HEK293 (cell line): ENCODE measurements around the gene PLSCR5.
A peak's percentile ranks its signal among the peaks of the same experiment; 100 is the strongest.

Experiments used
- CTCF ChIA-PET: fragments of 350-600 bp; formaldehyde crosslinking; extraction: SDS; loops from one replicate; lab custom pipeline; 2021; ENCODE audit warnings: antibody characterized with exemption; lab: Yijun Ruan, JAX
- POLR2A ChIA-PET: fragments of 300-600 bp; formaldehyde crosslinking; extraction: SDS; loops from one replicate; lab custom pipeline; 2020; ENCODE audit warnings: antibody characterized with exemption, inconsistent platforms; lab: Yijun Ruan, JAX
- H3K27ac ChIP-seq: fragments of 200-500 bp; sonication (Bioruptor generic); 2 replicates; pipeline ENCODE4 v1.5.1; 2014; ENCODE audit warnings: low read depth, low read length, control low read depth, inconsistent platforms; ENCODE audit errors: extremely low read depth
- H3K36me3 ChIP-seq, 2 experiments: fragments of 200-500 bp in 1 of 2; sonication (Bioruptor generic) in 1 of 2; 1 replicate in 1 of 2; 2 replicates in 1 of 2; pipeline ENCODE4 v1.5.1; 2014 to 2017; ENCODE audit warnings: inconsistent platforms in 2 of 2, low read length in 2 of 2; ENCODE audit not compliant: control insufficient read depth in 2 of 2, insufficient read depth in 1 of 2
- H3K4me1 ChIP-seq: fragments of 200-500 bp; sonication (Bioruptor generic); 2 replicates; pipeline ENCODE4 v1.5.1; 2014; ENCODE audit warnings: mild to moderate bottlenecking, low read length, inconsistent platforms; ENCODE audit not compliant: control insufficient read depth, insufficient read depth
- H3K4me3 ChIP-seq: 2 replicates; pipeline ENCODE4 v1.5.1; 2011; ENCODE audit warnings: low read depth, mild to moderate bottlenecking, control low read depth, low read length, moderate library complexity
- H3K9me3 ChIP-seq: fragments of 200-500 bp; sonication (Bioruptor generic); 2 replicates; pipeline ENCODE4 v1.5.1; 2014; ENCODE audit warnings: low read depth, low read length, inconsistent platforms; ENCODE audit not compliant: control insufficient read depth, insufficient read depth
- KLF17 ChIP-seq: fragments of 450-650 bp; formaldehyde crosslinking; IDR thresholded peaks from 2 replicates; pipeline ENCODE4 v1.5.1; 2016; ENCODE audit warnings: missing biosample characterization, missing genetic modification characterization
- PRDM1 ChIP-seq: fragments of 450-650 bp; formaldehyde crosslinking; IDR thresholded peaks from 2 replicates; pipeline ENCODE4; 2016; ENCODE audit warnings: missing biosample characterization, missing genetic modification characterization
- REST ChIP-seq: fragments of 450-650 bp; formaldehyde crosslinking; IDR thresholded peaks from 2 replicates; pipeline ENCODE4 v1.5.1; 2016; ENCODE audit warnings: missing biosample characterization, missing genetic modification characterization
- SCRT1 ChIP-seq: fragments of 450-650 bp; formaldehyde crosslinking; IDR thresholded peaks from 2 replicates; pipeline ENCODE4 v1.5.1; 2016; ENCODE audit warnings: missing biosample characterization, missing genetic modification characterization, borderline replicate concordance
- SCRT2 ChIP-seq: fragments of 450-650 bp; formaldehyde crosslinking; IDR thresholded peaks from 2 replicates; pipeline ENCODE4 v1.5.1; 2016; ENCODE audit warnings: missing biosample characterization, missing genetic modification characterization
- TRIM28 ChIP-seq: IDR thresholded peaks from 2 replicates; pipeline ENCODE4 v1.6.1; 2011; ENCODE audit warnings: low read length, control low read depth, borderline replicate concordance
- TSHZ1 ChIP-seq: fragments of 450-650 bp; formaldehyde crosslinking; IDR thresholded peaks from 2 replicates; pipeline ENCODE4 v1.5.1; 2016; ENCODE audit warnings: missing biosample characterization, missing genetic modification characterization, borderline replicate concordance
- ZBTB1 ChIP-seq: fragments of 450-650 bp; formaldehyde crosslinking; IDR thresholded peaks from 2 replicates; pipeline ENCODE4 v1.5.1; 2016; ENCODE audit warnings: missing biosample characterization, missing genetic modification characterization
- ZNF155 ChIP-seq: fragments of 450-650 bp; formaldehyde crosslinking; IDR thresholded peaks from 2 replicates; pipeline ENCODE4 v1.5.1; 2016; ENCODE audit warnings: missing biosample characterization, missing genetic modification characterization
- ZNF398 ChIP-seq: fragments of 450-650 bp; formaldehyde crosslinking; IDR thresholded peaks from 2 replicates; pipeline ENCODE4 v1.5.1; 2017; ENCODE audit warnings: missing biosample characterization, missing genetic modification characterization
- ZNF521 ChIP-seq: fragments of 450-650 bp; formaldehyde crosslinking; IDR thresholded peaks from 2 replicates; pipeline ENCODE4 v1.5.1; 2017; ENCODE audit warnings: missing biosample characterization, mild to moderate bottlenecking, missing genetic modification characterization
- ZNF548 ChIP-seq: fragments of 450-650 bp; formaldehyde crosslinking; IDR thresholded peaks from 2 replicates; pipeline ENCODE4 v1.5.1; 2016; ENCODE audit warnings: missing biosample characterization, missing genetic modification characterization
- ZNF623 ChIP-seq: fragments of 450-650 bp; formaldehyde crosslinking; IDR thresholded peaks from 2 replicates; pipeline ENCODE4 v1.5.1; 2016; ENCODE audit warnings: missing biosample characterization, missing genetic modification characterization
- ZNF830 ChIP-seq: fragments of 450-650 bp; IDR thresholded peaks from 2 replicates; pipeline ENCODE4 v1.5.0; 2018; ENCODE audit warnings: missing biosample characterization, missing genetic modification characterization, low read depth, mild to moderate bottlenecking, moderate library complexity

PLSCR5 gene

GRCh38 chr3:146550743-146551510 is 54.2 kb downstream of the PLSCR5 start (continued):
- no peak for TF ChIP-seq ZNF830

GRCh38 chr3:146550070-146550615 is 55.0 kb downstream of the PLSCR5 start:
- no peaks in the 10 kb centered on the region for H3K4me1 ChIP-seq
- POLR2A ChIA-PET = no interaction called here
- TF ChIP-seq ZNF521 (no peak), ZNF155 (tag by site-specific recombination) (no peak), TSHZ1 (tag by site-specific recombination) (no peak), KLF17 (tag by site-specific recombination) (no peak), ZNF623 (tag by site-specific recombination) (no peak), PRDM1 (tag by site-specific recombination) (0 out of 2 replicates have a peak, but pooled peaks have one; percentile 11), TRIM28 (no peak)
- TF ChIP-seq, all 188 proteins: peak for 1
- H3K36me3 ChIP-seq = no peaks in the 10 kb centered on the region
- CTCF ChIA-PET = no interaction called here
- H3K4me3 ChIP-seq = no peak overlapping the region
- no peaks in the 10 kb centered on the region for H3K9me3 ChIP-seq
- H3K27ac ChIP-seq = no peak overlapping the region

- Histone ChIP-seq H3K4me3 (no peak overlapping the region), H3K4me1 (no peaks in the 10 kb centered on the region), H3K27ac (no peak overlapping the region), H3K36me3 (no peaks in the 10 kb centered on the region), H3K9me3 (no peaks in the 10 kb centered on the region)
- ChIA-PET CTCF (interaction anchor here (0.7 kb wide), 1 partner anchor 11 kb away, joined by 3 read pairs; no protein-coding TSS in a partner anchor), POLR2A (no interaction called here)
- TF ChIP-seq SCRT1 (tag by site-specific recombination) = 0 out of 2 replicates have a peak, but pooled peaks have one; percentile 48
- no peak for TF ChIP-seq ZBTB1 (tag by site-specific recombination)
- no peak for TF ChIP-seq ZNF398 (tag by site-specific recombination)
- TF ChIP-seq REST (tag by site-specific recombination) = no peak
- TF ChIP-seq SCRT2 (tag by site-specific recombination) = peak; percentile 69
- no peak for TF ChIP-seq ZNF548 (tag by site-specific recombination)
- no peak for TF ChIP-seq KLF17 (tag by site-specific recombination)
These were observed 57.8 kb downstream of the PLSCR5 start for GRCh38 chr3:146547235-146547835.
